ENCODE data around the gene ABCA4. TPM values are rescaled to one million over a fixed set of nuclear protein-coding genes. Genes with fewer than 3 reads are reported as not detected.

Gene ABCA4
- total RNA-seq, 1 donor from 2014 or later, result 0.49 TPM

- peak overlapping the region; percentile 62 for H3K27ac ChIP-seq
- intact Hi-C loops (cut with DNase I), result loop anchor here (5.0 kb wide), 2 partner anchors 176 to 276 kb away; partner anchors contain the start of gene ARHGAP29
- no peaks in the 10 kb centered on the region for H3K9me3 ChIP-seq
- peaks cover 29% of the 10 kb centered on the region for H3K4me1 ChIP-seq
- TF ChIP-seq POLR2AphosphoS5 (IDR thresholded peaks at IDR 0.05; ENCODE audit: insufficient read depth in 1 of 2, low read depth in 1 of 2) (no peak), CTCF (IDR thresholded peaks at IDR 0.05) (peak; percentile 81 to 82 (median 82))
- H3K36me3 ChIP-seq, result no peaks in the 10 kb centered on the region
- H3K4me3 ChIP-seq, result no peak overlapping the region
- DNase-seq (ENCODE audit: extremely low spot score in 2 of 2), result no peak
- H3K27me3 ChIP-seq, result no peaks in the 10 kb centered on the region
Measured at GRCh38 chr1:94061513-94062443, 59.2 kb downstream of the ABCA4 start.

GRCh38 chr1:94060720-94061119, 60.2 kb downstream of the ABCA4 start:
- TF ChIP-seq POLR2AphosphoS5 (IDR thresholded peaks at IDR 0.05; ENCODE audit: insufficient read depth in 1 of 2, low read depth in 1 of 2), result no peak
- TF ChIP-seq POLR2A (IDR thresholded peaks at IDR 0.05), result no peak
- TF ChIP-seq CTCF (IDR thresholded peaks at IDR 0.05), result no peak
- no peak overlapping the region for H3K27ac ChIP-seq
- intact Hi-C loops (cut with DNase I), result loop anchor here (5.0 kb wide), 2 partner anchors 177 to 277 kb away; partner anchors contain the start of gene ARHGAP29
- H3K27me3 ChIP-seq, result no peaks in the 10 kb centered on the region
- no peak overlapping the region for H3K4me3 ChIP-seq
- no peaks in the 10 kb centered on the region for H3K9me3 ChIP-seq
- no peak for DNase-seq (ENCODE audit: extremely low spot score in 2 of 2)
- peaks cover 29% of the 10 kb centered on the region for H3K4me1 ChIP-seq
- no peaks in the 10 kb centered on the region for H3K36me3 ChIP-seq

- no peak for DNase-seq (ENCODE audit: extremely low spot score in 2 of 2)
- H3K4me1 ChIP-seq, result peaks cover 20% of the 10 kb centered on the region
- H3K9me3 ChIP-seq, result no peaks in the 10 kb centered on the region
- intact Hi-C loops (cut with DNase I), result no loop called here
- H3K27ac ChIP-seq, result no peak overlapping the region
- no peaks in the 10 kb centered on the region for H3K27me3 ChIP-seq
- H3K36me3 ChIP-seq, result no peaks in the 10 kb centered on the region
- TF ChIP-seq POLR2AphosphoS5 (IDR thresholded peaks at IDR 0.05; ENCODE audit: insufficient read depth in 1 of 2, low read depth in 1 of 2), result no peak
- TF ChIP-seq POLR2A (IDR thresholded peaks at IDR 0.05), result no peak
- no peak for TF ChIP-seq CTCF (IDR thresholded peaks at IDR 0.05)
- H3K4me3 ChIP-seq, result no peak overlapping the region
Measured at GRCh38 chr1:94058766-94059165, 62.2 kb downstream of the ABCA4 start.

- Histone ChIP-seq H3K4me3 (no peak overlapping the region), H3K27me3 (no peaks in the 10 kb centered on the region), H3K36me3 (no peaks in the 10 kb centered on the region), H3K9me3 (no peaks in the 10 kb centered on the region), H3K27ac (no peak overlapping the region), H3K4me1 (peaks cover 10% of the 10 kb centered on the region)
- no peak for DNase-seq (ENCODE audit: extremely low spot score in 2 of 2)
- intact Hi-C loops (cut with DNase I), result no loop called here
- TF ChIP-seq POLR2A (IDR thresholded peaks at IDR 0.05), result no peak
- no peak for TF ChIP-seq POLR2AphosphoS5 (IDR thresholded peaks at IDR 0.05; ENCODE audit: insufficient read depth in 1 of 2, low read depth in 1 of 2)
- TF ChIP-seq CTCF (IDR thresholded peaks at IDR 0.05), result no peak
Measured at GRCh38 chr1:94056996-94057395, 64.0 kb downstream of the ABCA4 start.

- H3K27ac ChIP-seq, result no peak overlapping the region
- no peaks in the 10 kb centered on the region for H3K27me3 ChIP-seq
- H3K4me1 ChIP-seq, result peaks cover 2% of the 10 kb centered on the region
- H3K9me3 ChIP-seq, result no peaks in the 10 kb centered on the region
- intact Hi-C loops (cut with DNase I), result no loop called here
- no peak for DNase-seq (ENCODE audit: extremely low spot score in 2 of 2)
- TF ChIP-seq POLR2AphosphoS5 (IDR thresholded peaks at IDR 0.05; ENCODE audit: insufficient read depth in 1 of 2, low read depth in 1 of 2) (no peak), POLR2A (IDR thresholded peaks at IDR 0.05) (no peak), CTCF (IDR thresholded peaks at IDR 0.05) (no peak)
- H3K36me3 ChIP-seq, result no peaks in the 10 kb centered on the region
- H3K4me3 ChIP-seq, result no peak overlapping the region
Measured at GRCh38 chr1:94056171-94056570, 64.8 kb downstream of the ABCA4 start.
